GM20431 (cell line): ENCODE data around the gene FANCC.

ENCODE experiments used
- in situ Hi-C: fragments of 300-500 bp; cut with MseI, MboI; formaldehyde crosslinking; loops from one replicate; pipeline ENCODE4 v1.15.0; 2020; ENCODE audit warnings: low sequenced_read_pairs; ENCODE audit not compliant: unreplicated experiment

Gene FANCC

GRCh38 chr9:95061916-95062595 lies 255.5 kb downstream of the FANCC start:
- in situ Hi-C loops: no loop called here

DNA sequence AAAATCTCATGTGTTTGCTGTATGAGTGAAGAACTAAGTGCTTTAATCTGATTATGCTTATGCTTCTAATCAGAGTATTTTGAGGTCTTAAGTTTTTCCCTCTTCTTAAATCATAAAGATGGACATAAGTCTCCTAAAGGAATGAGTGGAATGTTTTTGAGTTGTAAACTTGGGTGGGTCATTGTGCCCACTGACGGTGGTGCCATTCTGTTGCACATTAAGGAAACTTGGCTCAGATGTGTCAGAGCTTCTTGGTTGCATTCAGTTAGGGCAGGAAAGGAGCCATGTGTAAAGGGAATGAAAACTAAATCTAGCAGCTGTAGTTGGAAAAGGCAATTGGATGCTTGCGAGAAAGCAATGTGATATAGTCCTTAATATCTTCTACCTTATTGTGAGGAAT lies 256.6 kb downstream of the FANCC start:
- in situ Hi-C loops: no loop called here

DNA sequence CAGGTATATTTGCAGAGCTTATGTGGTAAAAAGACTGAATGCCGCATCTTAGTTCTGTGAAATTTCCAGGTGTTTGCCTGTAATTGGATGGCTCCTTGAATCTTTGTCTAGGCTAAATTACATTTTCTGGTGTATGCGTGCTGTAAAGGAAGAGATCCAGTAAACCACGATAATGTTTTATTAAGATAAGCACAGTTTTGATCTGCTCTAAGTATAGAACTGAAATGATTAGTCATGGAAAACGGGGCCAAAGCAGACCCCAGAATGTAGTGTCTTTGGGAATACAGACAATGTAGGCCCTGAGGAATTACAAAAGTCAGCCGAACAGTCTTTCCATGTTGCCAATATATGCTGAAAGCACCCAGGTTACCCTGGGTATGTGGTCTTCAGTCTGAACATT lies 257.3 kb downstream of the FANCC start:
- in situ Hi-C loops: no loop called here

GRCh38 chr9:95058795-95059386 lies 258.6 kb downstream of the FANCC start:
- in situ Hi-C loops: no loop called here

DNA sequence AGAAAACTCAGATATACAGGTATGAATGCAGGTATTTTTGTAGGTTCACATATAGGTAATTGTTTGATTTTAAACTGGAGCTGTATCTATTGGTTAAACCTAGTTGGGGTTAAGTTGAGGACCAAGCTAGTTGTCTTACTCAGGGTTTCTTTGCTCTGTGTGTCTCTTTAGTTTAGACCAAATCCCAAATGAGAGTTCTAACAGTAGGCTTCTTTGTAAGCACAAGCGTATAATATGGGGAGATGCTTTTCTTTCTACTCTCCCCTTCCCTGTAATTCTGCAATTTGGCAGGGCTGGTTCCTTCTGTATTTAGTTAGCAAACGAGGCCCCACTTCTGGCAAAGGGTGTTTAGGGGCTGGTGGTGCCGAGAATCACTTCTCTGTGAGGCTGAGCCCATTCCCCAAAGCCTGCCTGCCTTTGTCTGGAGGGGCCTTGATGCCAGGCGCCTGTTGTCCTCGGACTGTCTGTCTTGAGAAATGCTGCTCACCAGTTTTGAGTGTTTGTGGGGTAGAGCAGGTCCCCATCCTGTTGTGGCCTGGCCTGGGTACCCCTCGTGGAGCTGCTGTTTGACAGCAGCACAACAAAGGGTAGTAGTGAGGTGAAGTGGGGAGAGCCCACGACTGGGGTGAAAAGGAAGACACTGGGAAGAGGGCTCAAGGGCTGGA lies 259.3 kb downstream of the FANCC start:
- in situ Hi-C loops: no loop called here

- in situ Hi-C loops: no loop called here
Measured at GRCh38 chr9:95057101-95057500, 260.4 kb downstream of the FANCC start.

DNA sequence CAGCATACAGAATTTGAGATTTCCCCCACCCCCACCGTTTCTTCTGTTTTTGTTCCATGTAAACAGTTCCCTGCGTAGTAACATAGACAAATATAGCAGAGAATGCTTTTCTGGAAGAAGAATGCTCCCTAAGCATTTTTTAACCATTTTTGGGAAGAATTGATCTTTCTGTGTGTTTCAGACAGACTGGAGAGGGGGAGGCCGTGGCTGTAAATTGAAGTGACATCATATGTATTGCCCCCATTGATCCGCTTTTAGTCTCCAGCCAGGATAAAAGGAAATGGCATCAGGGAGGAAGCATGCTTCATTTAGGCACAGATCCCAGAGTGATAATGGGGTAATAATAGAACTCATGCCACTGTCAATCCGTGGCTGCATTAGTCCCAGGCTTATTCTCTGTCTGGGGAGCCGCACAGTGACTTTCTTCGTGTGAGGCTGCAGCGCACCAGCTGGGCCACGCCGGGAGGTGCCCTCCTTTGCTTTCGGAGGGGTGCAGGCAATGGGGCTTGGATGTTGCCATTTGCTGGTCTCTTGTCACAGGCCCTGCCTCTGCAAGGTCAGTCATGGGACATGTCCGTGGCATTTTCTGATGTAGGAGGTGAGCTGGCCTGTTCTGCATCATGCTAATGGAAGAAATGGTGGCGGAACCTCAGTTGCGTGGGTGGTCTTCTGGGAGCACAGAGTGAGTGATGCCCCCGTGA lies 261.5 kb downstream of the FANCC start:
- in situ Hi-C loops: no loop called here

- in situ Hi-C loops: no loop called here
Measured at GRCh38 chr9:95055334-95055850, 262.1 kb downstream of the FANCC start.

DNA sequence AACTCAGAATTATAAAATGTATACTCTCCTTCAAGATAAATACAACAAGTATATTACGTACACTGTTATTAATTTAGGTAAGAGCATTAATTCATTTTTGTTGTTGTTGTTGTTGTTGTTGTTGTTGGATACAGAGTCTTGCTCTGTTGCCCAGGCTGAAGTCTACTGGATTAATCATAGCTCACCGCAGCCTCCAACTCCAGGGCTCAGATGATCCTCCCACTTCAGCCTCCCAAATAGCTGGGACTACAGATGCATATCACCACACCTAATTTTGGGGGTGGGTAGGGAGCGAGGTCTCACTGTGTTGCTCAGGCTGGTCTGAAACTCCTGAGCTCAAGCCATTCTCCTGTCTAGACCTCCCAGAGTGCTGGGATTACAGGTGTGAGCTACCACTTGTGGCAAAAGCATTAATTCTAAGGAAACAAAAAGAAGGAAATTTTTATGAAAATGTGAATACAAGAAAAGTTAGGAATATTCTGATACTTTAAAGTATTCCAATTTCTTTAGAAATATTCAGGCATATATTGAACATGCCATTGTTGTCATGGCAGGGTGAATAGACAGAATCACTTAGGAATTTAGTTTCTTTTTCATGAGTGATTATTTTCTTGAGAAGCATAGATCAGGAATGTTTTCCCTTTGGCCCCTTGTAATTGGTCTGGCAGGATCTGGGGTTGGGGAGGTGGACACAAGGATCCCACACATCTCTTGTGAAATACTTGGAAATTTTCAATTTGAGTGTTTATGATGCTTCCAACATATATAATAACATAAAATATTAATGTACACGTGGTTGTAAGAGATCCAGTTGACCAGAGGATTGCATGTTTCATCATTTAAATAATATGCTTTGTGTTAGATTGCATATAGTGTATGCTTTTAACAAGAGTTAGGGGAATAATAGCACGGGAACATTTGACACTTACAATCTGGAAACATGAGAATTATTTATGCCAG lies 263.6 kb downstream of the FANCC start:
- in situ Hi-C loops: no loop called here

DNA sequence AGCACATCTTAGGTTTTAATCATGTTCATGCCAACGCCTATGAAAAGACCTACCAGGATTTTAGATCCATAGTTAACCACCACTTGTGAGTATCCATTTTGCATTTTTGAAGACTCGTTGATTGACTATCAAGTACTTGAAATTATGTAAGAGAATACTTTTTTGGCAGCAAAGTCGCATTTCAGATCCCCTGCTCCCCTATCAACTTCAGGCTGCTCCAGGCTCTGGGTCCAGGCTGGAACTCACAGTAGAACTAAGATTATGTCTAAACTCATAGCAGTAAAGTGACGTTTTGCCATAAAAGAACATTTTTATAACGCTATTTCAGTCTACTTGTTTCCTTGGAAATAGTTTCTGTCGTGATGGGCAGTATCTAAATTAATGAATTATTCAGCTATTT lies 267.7 kb downstream of the FANCC start:
- in situ Hi-C loops: no loop called here
